Measurements from ENCODE around the gene TRIM67.

GRCh38 chr1:231219422-231220401 lies 57.9 kb downstream of the TRIM67 start:
- TF ChIP-seq CTCF (IDR thresholded peaks at IDR 0.05 in 8 of 11, conservative IDR thresholded peaks at IDR 0.05 in 3 of 11): no peak
- TF ChIP-seq POLR2A (IDR thresholded peaks at IDR 0.05): no peak
- TF ChIP-seq POLR2AphosphoS5 (IDR thresholded peaks at IDR 0.05): no peak
